H54 (cell line): ENCODE results near the gene SLC39A11.
A peak's percentile ranks its signal among the peaks of the same experiment; 100 is the strongest.
"Not testable (repeated sequence)": the region's sequence is repeated elsewhere in the genome, so short reads cannot be mapped to it uniquely, and the experiment has no call there.

Source experiments
- DNase-seq: peaks from one replicate; pipeline ENCODE4 v3.0.0; 2011; ENCODE audit warnings: low spot score, mixed read lengths; ENCODE audit not compliant: insufficient read length
- FAIRE-seq: peaks from 3 replicates; lab custom pipeline; 2011; peaks lifted over from hg19 to GRCh38; lab: Jason Lieb, UNC
- POLR2A ChIP-seq: IDR thresholded peaks from 2 replicates; pipeline ENCODE4 v1.6.1; 2011; ENCODE audit warnings: low read depth, mild to moderate bottlenecking, low read length

Gene SLC39A11

DNA sequence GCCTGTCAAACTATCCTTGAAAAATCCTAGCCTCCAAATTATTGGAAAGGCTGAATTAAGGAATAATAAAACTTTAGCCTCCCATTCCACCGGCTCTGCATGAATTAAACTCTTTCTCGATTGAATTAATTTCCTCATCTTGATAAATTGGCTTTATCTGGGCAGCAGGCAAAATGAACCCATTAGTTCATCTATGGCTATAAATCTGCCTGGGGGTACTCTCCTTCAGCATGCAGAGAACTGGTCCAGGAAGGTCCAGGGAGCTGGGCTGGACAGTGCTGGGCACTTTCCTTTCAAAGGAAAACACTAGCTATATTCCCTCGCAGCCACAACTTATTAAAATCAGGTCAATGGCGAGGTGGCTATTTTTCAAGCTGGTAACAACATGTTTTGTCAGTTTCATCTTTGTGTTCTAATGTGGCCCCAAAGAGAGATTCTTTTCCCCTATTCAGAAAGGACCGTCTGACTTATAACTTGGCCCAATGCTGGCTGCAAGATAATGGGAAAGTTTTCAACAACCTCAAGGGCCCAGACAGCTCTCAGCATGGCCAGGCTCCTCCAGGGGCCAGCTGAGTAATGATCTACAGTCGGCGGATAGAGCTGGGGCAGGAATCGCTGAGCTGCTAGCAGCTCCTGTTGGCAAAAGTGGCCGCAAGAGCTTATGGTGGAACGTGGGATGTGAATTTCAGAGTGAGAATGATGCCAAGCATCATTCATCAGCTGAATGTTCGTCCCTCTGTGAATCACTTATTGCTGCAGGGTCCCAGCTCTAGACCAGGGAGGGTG is 326.9 kb downstream of the SLC39A11 start:
- FAIRE-seq (no peak), DNase-seq (no peak)
- no peak for TF ChIP-seq POLR2A

- DNase-seq = peak; percentile 25
- no peak for FAIRE-seq
Measured at GRCh38 chr17:72764632-72765041, 327.9 kb downstream of the SLC39A11 start.

GRCh38 chr17:72763981-72764380 is 328.5 kb downstream of the SLC39A11 start:
- FAIRE-seq (no peak), DNase-seq (no peak)
- no peak for TF ChIP-seq POLR2A

More at GRCh38 chr17:72764632-72765041, 327.9 kb downstream of the SLC39A11 start:
- TF ChIP-seq POLR2A = no peak

DNA sequence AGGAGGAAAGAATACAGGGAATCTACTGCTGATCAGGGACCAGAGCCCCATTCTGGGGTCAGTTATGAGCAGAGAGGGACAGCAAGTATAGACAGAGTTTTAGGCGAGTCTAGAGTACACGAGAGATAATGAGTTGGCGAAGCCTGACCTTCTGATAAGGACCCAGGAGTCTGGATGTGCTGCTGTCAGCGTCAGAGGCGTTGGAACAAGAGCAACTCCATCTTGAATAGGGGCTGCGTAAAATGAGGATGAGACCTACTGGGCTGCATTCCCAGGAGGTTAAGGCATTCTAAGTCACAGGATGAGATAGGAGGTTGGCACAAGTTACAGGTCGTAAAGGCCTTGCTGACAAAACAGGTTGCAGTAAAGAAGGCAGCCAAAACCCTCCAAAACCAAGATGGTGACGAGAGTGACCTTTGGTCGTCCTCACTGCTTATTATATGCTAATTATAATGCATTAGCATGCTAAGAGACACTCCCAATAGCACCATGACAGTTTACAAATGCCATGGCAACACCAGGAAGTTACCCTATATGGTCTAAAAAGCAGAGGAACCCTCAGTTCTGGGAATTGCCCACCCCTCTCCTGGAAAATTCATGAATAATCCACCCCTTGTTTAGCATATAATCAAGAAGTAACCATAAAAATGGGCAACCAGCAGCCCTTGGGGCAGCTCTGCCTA is 330.5 kb downstream of the SLC39A11 start:
- not testable (repeated sequence) for DNase-seq, FAIRE-seq

DNA sequence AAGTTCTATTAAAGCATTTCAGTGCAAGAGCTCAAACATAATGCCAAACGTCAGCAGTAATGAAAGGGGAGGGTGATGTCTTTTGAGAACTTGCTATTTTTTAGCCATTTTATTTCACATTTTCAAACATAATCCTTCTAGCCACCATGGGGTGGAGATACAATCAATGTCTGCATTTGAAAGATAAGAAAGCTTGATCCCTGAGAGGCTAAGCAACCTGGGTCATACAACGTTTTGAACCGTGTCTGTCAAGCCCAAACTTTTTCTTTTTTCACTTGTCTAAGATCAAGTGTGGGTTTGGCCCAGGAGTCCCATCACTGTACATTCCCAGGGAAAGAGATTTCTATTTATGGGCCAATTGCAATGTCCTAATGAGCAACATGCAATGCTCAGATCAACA is 331.1 kb downstream of the SLC39A11 start:
- FAIRE-seq (no peak), DNase-seq (no peak)
- no peak for TF ChIP-seq POLR2A

GRCh38 chr17:72760368-72760767 is 332.1 kb downstream of the SLC39A11 start:
- DNase-seq (no peak), FAIRE-seq (no peak)

GRCh38 chr17:72759301-72759700 is 333.2 kb downstream of the SLC39A11 start:
- no peak for FAIRE-seq
- no peak for TF ChIP-seq POLR2A
- DNase-seq = no peak

More at GRCh38 chr17:72760368-72760767, 332.1 kb downstream of the SLC39A11 start:
- no peak for TF ChIP-seq POLR2A

DNA sequence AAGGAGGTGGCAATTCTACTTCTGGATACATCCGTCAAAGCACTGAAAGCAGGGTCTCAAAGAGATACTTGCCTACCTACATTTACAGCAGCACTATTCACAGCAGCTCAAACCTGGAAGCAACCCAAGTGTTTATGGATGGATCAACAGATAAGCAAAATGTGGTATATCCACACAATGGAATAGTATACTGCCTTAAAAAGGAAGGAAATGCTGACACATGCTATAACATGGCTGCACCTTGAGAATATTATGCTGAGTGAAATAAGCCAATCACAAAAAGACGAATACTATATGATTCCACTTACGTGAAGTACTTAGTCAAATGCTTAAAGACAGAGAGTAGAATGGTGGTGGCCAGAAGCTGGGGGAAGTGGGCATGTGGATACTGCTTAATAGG is 336.2 kb downstream of the SLC39A11 start:
- FAIRE-seq (no peak), DNase-seq (no peak)
- no peak for TF ChIP-seq POLR2A

GRCh38 chr17:72754513-72754912 is 338.0 kb downstream of the SLC39A11 start:
- no peak for TF ChIP-seq POLR2A
- DNase-seq (peak; percentile 95), FAIRE-seq (peak; percentile 89)

DNA sequence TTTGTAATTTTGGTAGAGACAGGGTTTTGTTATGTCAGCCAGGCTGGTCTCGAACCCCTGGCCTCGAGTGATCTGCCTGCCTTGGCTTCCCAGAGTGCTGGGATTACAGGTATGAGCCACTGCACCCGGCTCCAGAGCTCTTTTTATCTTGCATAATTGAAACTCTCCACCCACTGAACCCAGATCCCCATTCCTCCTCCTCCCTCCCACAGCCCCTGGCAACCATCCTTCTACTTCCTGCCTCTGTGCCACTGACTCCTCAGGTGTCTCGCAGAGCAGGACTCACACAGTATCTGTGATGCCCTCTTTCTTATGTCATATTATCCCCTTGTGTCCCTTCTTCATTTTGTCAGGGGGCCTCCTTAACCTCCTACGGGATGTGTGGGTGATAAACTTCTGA is 340.7 kb downstream of the SLC39A11 start:
- DNase-seq (no peak), FAIRE-seq (no peak)
- TF ChIP-seq POLR2A = no peak

- FAIRE-seq (no peak), DNase-seq (no peak)
- TF ChIP-seq POLR2A = no peak
Measured at GRCh38 chr17:72749119-72749572, 343.3 kb downstream of the SLC39A11 start.

GRCh38 chr17:72747501-72747900 is 345.0 kb downstream of the SLC39A11 start:
- TF ChIP-seq POLR2A = no peak
- DNase-seq (no peak), FAIRE-seq (no peak)

DNA sequence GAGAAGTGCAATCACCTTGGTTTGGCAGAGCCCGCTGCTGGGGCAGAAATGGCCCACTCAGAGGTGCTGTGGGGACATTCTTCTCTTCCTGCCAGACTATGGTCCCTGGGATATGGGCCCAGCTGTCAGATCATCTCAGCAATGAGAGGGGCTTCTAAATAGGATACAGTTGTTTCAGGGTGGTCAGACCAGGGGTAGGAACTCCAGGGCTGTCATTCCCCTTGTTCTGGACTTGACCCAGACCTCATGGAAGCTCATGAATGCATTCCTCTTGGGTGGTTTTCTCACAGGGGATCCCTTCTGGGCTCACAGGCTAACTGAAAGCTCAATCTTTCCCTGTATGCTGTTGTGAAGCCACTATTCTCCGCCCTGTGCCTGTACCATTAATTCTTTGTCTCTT is 347.2 kb downstream of the SLC39A11 start:
- no peak for TF ChIP-seq POLR2A
- no peak for FAIRE-seq

GRCh38 chr17:72743037-72743467 is 349.4 kb downstream of the SLC39A11 start:
- DNase-seq (no peak), FAIRE-seq (no peak)
- TF ChIP-seq POLR2A = no peak

More for the DNA sequence above, 347.2 kb downstream of the SLC39A11 start:
- DNase-seq = no peak
